ENCODE results near the gene SMIM5.

SMIM5 gene

DNA sequence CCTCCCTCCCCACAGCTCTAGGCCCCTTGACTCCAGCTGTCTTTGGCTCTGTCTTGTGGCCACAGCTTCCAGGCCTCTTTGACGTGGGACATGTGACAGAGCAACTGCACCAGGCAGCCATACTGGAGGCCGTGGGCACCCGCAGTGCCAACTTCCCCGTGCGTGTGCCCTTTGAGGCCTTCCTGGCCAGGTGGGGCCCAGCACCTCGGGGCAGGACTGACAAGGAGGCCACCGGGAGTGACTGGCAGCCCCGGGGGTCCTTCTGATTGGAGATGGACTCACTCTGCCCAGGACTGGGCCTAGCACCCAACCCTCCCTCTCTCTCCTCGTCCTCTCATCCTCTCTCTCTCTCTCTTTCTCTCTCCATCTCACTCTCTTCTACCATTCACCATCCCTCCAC lies 30.1 kb upstream of the SMIM5 start:
- DNase-seq (ENCODE audit: low spot score) = no peak

- DNase-seq (ENCODE audit: low spot score) = no peak
These were observed 29.1 kb upstream of the SMIM5 start for GRCh38 chr17:75604034-75604695.

GRCh38 chr17:75605790-75606189 lies 27.4 kb upstream of the SMIM5 start:
- no peak for DNase-seq (ENCODE audit: low spot score)

- DNase-seq (ENCODE audit: low spot score) = no peak
These were observed 26.1 kb upstream of the SMIM5 start for GRCh38 chr17:75607086-75607485.

GRCh38 chr17:75610103-75610984 lies 22.9 kb upstream of the SMIM5 start:
- DNase-seq (ENCODE audit: low spot score) = no peak

- no peak for DNase-seq (ENCODE audit: low spot score)
These were observed 21.3 kb upstream of the SMIM5 start for GRCh38 chr17:75611851-75612429.

GRCh38 chr17:75612906-75613626 lies 20.2 kb upstream of the SMIM5 start:
- DNase-seq (ENCODE audit: low spot score) = no peak

GRCh38 chr17:75614006-75614405 lies 19.2 kb upstream of the SMIM5 start:
- DNase-seq (ENCODE audit: low spot score) = no peak

DNA sequence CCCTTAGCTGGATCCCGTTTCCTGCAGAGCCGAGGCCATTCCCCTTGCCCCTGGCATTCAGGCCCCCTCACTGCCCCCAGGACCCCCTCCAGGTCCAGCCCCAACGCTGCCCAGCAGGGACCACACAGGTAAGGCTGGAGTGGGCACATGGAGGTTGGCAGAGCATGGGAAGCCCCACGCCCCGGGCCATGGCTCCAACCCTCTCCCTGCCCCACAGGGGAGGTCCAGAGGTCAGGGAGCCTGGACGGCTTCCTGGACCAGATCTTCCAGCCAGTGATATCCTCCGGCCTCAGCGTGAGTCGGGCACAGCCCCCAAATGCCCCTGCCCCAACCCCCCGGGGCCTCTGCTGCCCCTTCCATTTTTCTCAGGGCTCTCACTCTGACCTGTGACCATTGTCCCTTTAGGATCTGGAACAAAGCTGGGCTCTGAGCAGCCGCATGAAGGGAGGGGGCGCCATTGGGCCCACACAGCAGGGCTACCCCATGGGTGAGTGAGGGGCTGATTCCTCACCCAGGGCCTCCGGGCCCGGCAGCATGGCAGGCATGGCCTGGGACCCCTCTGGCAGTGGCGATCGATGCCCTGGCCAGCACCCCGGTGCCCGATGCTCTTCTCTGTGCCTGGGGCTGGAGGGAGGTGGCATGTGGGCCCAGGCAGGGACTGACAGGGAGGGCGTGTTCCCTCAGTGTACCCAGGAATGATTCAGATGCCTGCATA lies 18.5 kb upstream of the SMIM5 start:
- DNase-seq (ENCODE audit: low spot score) = no peak

- no peak for DNase-seq (ENCODE audit: low spot score)
These were observed 17.9 kb upstream of the SMIM5 start for GRCh38 chr17:75615301-75615700.

- no peak for DNase-seq (ENCODE audit: low spot score)
These were observed 16.6 kb upstream of the SMIM5 start for GRCh38 chr17:75616521-75617122.

DNA sequence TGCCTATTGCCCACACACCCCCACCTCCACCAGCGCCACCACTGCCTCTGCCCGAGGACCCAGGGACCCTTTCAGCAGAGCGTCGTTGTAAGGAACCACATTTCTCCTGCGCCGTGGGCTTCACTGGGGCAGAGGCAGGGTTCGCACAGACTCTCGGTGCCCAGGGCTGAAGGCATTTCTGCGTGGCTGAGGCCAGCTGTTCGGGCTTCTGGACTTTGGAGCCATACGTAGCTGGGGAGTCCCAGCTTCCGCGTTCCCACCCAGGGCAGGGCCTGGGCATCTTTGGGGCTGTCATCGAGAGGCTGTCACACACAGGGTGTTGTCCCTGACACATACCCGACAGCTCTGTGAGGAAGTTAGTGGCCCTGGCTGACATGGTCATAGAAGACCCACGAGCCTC lies 16.0 kb upstream of the SMIM5 start:
- DNase-seq (ENCODE audit: low spot score) = no peak

DNA sequence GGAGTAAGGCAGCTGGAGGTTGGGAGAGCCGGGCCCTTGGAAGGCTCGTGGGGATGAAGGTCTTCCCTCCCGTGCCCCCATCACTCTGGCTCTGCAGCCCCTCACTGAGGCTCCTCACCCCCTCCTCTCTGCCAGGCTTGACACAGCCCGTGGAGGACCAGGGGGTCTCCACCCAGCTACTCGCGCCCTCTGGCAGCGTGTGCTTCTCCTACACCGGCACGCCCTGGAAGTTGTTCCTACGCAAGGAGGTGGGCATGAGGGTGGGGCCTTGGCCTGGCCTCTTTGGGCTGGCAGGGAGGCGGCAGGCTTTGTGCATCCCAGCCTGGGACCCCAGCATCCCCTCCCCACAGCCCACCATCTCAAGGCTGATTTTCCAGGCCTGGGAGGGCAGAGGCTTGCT lies 15.6 kb upstream of the SMIM5 start:
- DNase-seq (ENCODE audit: low spot score) = no peak

GRCh38 chr17:75619506-75620431 lies 13.5 kb upstream of the SMIM5 start:
- no peak for DNase-seq (ENCODE audit: low spot score)

DNA sequence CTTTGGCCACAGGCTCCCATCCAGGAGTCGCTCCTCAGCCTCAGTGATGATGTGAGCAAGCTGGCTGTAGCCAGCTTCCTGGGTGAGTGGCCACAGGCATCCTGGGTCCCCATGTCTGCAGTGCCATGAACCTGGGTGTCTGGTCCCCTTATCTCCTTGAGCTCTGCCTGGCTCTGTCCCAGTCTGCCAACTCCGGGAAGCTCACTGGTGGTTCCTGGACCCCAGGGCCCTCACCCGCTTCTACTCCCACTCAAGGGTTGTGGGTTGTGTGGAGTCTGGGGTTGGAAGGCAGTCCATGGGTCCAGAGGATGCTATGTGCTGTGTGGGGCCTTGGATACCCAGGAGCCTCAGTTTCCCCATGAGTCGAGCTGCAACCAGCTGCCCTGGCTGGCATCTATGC lies 11.7 kb upstream of the SMIM5 start:
- DNase-seq (ENCODE audit: low spot score) = no peak

DNA sequence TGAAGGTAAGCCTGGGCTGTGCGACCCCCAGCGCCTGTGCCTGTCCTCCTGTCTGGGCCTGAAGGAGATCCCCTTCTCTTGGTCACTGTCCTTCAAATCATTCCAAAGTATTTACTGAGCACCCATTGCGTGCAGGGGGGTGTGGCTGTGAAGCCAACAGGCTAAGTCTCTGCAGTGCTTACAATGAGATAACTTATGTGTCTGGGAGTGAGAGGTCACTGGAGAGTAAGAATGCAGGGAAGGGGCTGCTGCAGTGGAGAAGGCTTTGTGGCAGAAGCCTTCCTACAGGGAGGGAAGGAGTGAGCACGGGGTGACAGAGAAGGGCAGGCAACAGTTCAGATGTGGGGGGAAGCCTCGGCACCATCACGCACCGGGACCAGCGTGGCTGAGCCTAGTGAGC lies 11.2 kb upstream of the SMIM5 start:
- no peak for DNase-seq (ENCODE audit: low spot score)

- no peak for DNase-seq (ENCODE audit: low spot score)
These were observed 10.4 kb upstream of the SMIM5 start for GRCh38 chr17:75622771-75623273.

GRCh38 chr17:75623386-75623785 lies 9.8 kb upstream of the SMIM5 start:
- DNase-seq (ENCODE audit: low spot score) = no peak

DNA sequence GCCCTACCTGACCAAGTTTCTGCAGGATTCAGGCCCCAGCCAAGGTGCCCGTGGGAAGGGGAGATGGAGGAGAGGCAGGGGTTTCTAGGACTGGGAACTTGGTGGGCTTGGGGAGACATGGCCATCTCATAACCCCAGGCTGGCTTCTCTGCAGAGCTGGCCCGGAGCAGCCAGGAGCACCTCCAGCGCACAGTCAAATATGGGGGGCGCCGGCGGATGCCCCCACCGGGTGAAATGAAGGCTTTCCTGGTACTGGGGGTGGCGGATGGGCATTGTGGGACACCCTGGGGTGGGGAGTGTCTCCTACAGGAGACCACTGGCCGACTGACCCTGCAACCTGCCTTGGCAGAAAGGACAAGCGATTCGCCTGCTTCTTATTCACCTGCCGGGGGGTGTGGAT lies 9.2 kb upstream of the SMIM5 start:
- DNase-seq (ENCODE audit: low spot score) = no peak

- DNase-seq (ENCODE audit: low spot score) = no peak
These were observed 8.4 kb upstream of the SMIM5 start for GRCh38 chr17:75624714-75625345.

Measured in CD4-positive, alpha-beta T cell treated with Interleukin-6 at 100 ng/mL for 8 hours (primary cell).